Fibroblast of mammary gland (primary cell): Measurements from ENCODE around the gene ACTG1.

Experiments used
- DNase-seq: peaks from one replicate; pipeline ENCODE4 v3.0.0-alpha.2; 2010; ENCODE audit warnings: low read depth
- H3K4me3 ChIP-seq: 2 replicates; pipeline ENCODE4 v1.5.1; 2011; ENCODE audit warnings: low read depth, mild to moderate bottlenecking, low read length, moderate library complexity; ENCODE audit not compliant: control insufficient read depth
- CTCF ChIP-seq: conservative IDR thresholded peaks from 2 replicates; pipeline ENCODE4 v1.5.1; 2011; ENCODE audit warnings: low read depth, low read length, inconsistent platforms; ENCODE audit not compliant: control insufficient read depth, insufficient read depth

ACTG1 gene

GRCh38 chr17:81516439-81516838, 3.8 kb upstream of the ACTG1 start:
- DNase-seq: no peak
- no peak for TF ChIP-seq CTCF
- H3K4me3 ChIP-seq: peak overlapping the region; percentile 60

- no peak for TF ChIP-seq CTCF
- no peak for DNase-seq
- peak overlapping the region; percentile 60 for H3K4me3 ChIP-seq
Measured at GRCh38 chr17:81515530-81516041, 3.0 kb upstream of the ACTG1 start.

- DNase-seq: peak; percentile 64
- H3K4me3 ChIP-seq: peak overlapping the region; percentile 60
- TF ChIP-seq CTCF: no peak
Measured at GRCh38 chr17:81514739-81515529, 2.3 kb upstream of the ACTG1 start.

- DNase-seq: no peak
- no peak for TF ChIP-seq CTCF
- peak overlapping the region; percentile 42 for H3K4me3 ChIP-seq
Measured at GRCh38 chr17:81514489-81514738, 1.8 kb upstream of the ACTG1 start.

- peak overlapping the region; percentile 42 for H3K4me3 ChIP-seq
- peak; percentile 69 for DNase-seq
Measured at GRCh38 chr17:81513753-81514488, 1.3 kb upstream of the ACTG1 start.

GRCh38 chr17:81513372-81513752, 763 bp upstream of the ACTG1 start:
- peak; percentile 45 for DNase-seq
- no peak for TF ChIP-seq CTCF

More at GRCh38 chr17:81513753-81514488, 1.3 kb upstream of the ACTG1 start:
- TF ChIP-seq CTCF: no peak

More at GRCh38 chr17:81513372-81513752, 763 bp upstream of the ACTG1 start:
- H3K4me3 ChIP-seq: peak overlapping the region; percentile 42
